ENCODE results near the gene TPT1.

GRCh38 chr13:45300190-45300985 is 40.6 kb downstream of the TPT1 start:
- TF ChIP-seq CTCF (conservative IDR thresholded peaks at IDR 0.05) (no peak), EZH2 (IDR thresholded peaks at IDR 0.05; ENCODE audit: low read depth) (no peak)
